Spleen (tissue), 11 donors: ENCODE data around the gene BACH2. TPM values are rescaled to one million over a fixed set of nuclear protein-coding genes. Genes with fewer than 3 reads are reported as not detected.

ENCODE experiments used
- DNase-seq: peaks from one replicate; pipeline ENCODE4 v3.0.0-alpha.2; 2020
- H3K27ac ChIP-seq, 8 donors: fragments of 200-600 bp; sonication (generic) in 7 of 8; 1 replicate in 4 of 8; 2 replicates in 4 of 8; pipeline versions ENCODE4 v1.5.0 to v1.8.0; 2016 to 2021; ENCODE audit warnings: inconsistent platforms in 4 of 8, mild to moderate bottlenecking in 4 of 8, moderate library complexity in 1 of 8
- H3K27me3 ChIP-seq, 7 donors: fragments of 200-600 bp; sonication (generic) in 6 of 7; replicated peaks in 1 of 7; 1 replicate in 4 of 7; 2 replicates in 3 of 7; pipeline versions ENCODE4 v1.5.0 to v1.8.0; 2016 to 2021; ENCODE audit warnings: inconsistent platforms in 3 of 7, mild to moderate bottlenecking in 1 of 7
- H3K36me3 ChIP-seq, 6 donors: fragments of 200-600 bp; sonication (generic) in 5 of 6; 1 replicate in 4 of 6; 2 replicates in 2 of 6; pipeline versions ENCODE4 v1.5.0 to v1.8.0; 2016 to 2021; ENCODE audit warnings: inconsistent platforms in 2 of 6
- H3K4me1 ChIP-seq, 6 donors: fragments of 200-600 bp; sonication (generic) in 5 of 6; 1 replicate in 3 of 6; 2 replicates in 3 of 6; pipeline versions ENCODE4 v1.5.0 to v1.8.0; 2016 to 2021; ENCODE audit warnings: inconsistent platforms in 3 of 6
- H3K4me3 ChIP-seq, 8 donors: fragments of 200-600 bp; sonication (generic) in 7 of 8; 1 replicate in 4 of 8; 2 replicates in 4 of 8; pipeline versions ENCODE4 v1.5.0 to v1.8.0; 2016 to 2021; ENCODE audit warnings: inconsistent platforms in 4 of 8, mild to moderate bottlenecking in 4 of 8, moderate library complexity in 2 of 8
- H3K9me3 ChIP-seq, 8 donors: fragments of 200-600 bp; sonication (generic) in 7 of 8; 1 replicate in 4 of 8; 2 replicates in 4 of 8; pipeline versions ENCODE4 v1.5.0 to v1.8.0; 2016 to 2021; ENCODE audit warnings: inconsistent platforms in 4 of 8
- CTCF ChIP-seq, 11 experiments: fragments of 200-600 bp in 7 of 11; fragments of 450-650 bp in 4 of 11; sonication (generic) in 4 of 11; IDR thresholded peaks in 8 of 11; conservative IDR thresholded peaks in 3 of 11; 1 replicate in 7 of 11; 2 replicates in 4 of 11; pipeline versions ENCODE4 v1.4.0 to v1.8.0; 2016 to 2021; ENCODE audit warnings: antibody characterized with exemption in 11 of 11, inconsistent platforms in 4 of 11, mild to moderate bottlenecking in 1 of 11
- POLR2A ChIP-seq, 3 donors: fragments of 450-650 bp; IDR thresholded peaks; one replicate each; pipeline ENCODE4 v1.5.1; 2017; ENCODE audit warnings: antibody characterized with exemption in 3 of 3, mild to moderate bottlenecking in 1 of 3
- POLR2AphosphoS5 ChIP-seq, 3 donors: sonication (generic); formaldehyde crosslinking; IDR thresholded peaks; one replicate each; pipeline ENCODE4 v1.5.1; 2017; ENCODE audit warnings: antibody characterized with exemption in 3 of 3
- WGBS, 5 donors: extraction: QIAGEN DNeasy Blood & Tissue Kit in 3 of 5; methylation state at CpG; one replicate each; pipeline versions ENCODE4 v1.1.5 to v1.1.7; 2013 to 2018; 5-methylcytosine and 5-hydroxymethylcytosine counted together
- intact Hi-C: fragments of 100-400 bp; cut with DNase I; formaldehyde crosslinking; loops from one replicate; pipeline ENCODE4 v1.15.0; 2023; ENCODE audit warnings: low total_unique reads
- polyA plus RNA-seq, 3 donors: library from polyadenylated mRNA; stranded (reverse); fragments of 200-250 nt; gene quantifications; one replicate each; pipeline ENCODE4 v1.2.1, GENCODE V29; 2013
- total RNA-seq, 7 donors: library from RNA; depleted of rRNA in 3 of 7; stranded (reverse); fragments of >200 nt in 3 of 7; fragmentation: NEBNext Ultra II Directional in 4 of 7; extraction: Animal tissue kit (Norgen Biotek cat#: 25700) in 4 of 7; gene quantifications; one replicate each; pipeline versions ENCODE4 v1.1.0 to v1.2.1, GENCODE V29; 2016 to 2021
- donor health status: healthy with polysubstance abuse.
- donor health status: DM: no; HTN: no; CAD: no; lungs with moderate emphysema.
- donor health status: DM: no; HTN: no; CAD: no.
- donor health status: Bipolar disorder and iron deficiency.
- donor health status: healthy.
- donor health status: DM: no; HTN: no; CAD: no.
- donor health status: DM: yes; HTN: yes; CAD: no.

Gene BACH2
- total and polyA plus RNA-seq, 10 donors, result 3.0 to 53.8 (median 32.3) TPM

DNA sequence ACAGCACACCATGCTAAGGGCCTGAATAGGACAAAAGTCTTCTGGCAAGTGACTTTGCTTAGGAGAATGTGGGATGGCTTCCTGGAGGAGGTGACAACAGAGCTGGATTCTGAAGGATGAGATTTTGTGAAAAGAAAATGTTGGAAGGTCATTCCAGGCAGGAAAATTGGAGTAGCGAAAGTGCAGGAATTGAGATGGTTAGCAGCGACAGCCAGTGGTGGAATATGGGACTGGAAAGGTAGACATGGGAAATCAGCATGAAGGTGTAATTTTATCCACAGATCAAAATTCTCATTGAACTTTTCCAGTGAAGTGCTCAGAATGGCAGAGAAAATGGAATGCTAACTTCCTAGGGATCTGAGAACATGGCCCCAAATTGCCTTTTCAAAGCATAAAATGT, 5.7 kb upstream of the BACH2 start:
- H3K4me1 ChIP-seq, result peaks cover 0 to 47% (median 2%) of the 10 kb centered on the region in 6 donors
- H3K36me3 ChIP-seq, result no peaks in the 10 kb centered on the region
- DNase-seq, result no peak
- peaks cover 0 to 16% (median 0%) of the 10 kb centered on the region in 7 donors for H3K27me3 ChIP-seq
- TF ChIP-seq CTCF (IDR thresholded peaks at IDR 0.05 in 8 of 11, conservative IDR thresholded peaks at IDR 0.05 in 3 of 11), result no peak
- no peak for TF ChIP-seq POLR2A (IDR thresholded peaks at IDR 0.05)
- no peak for TF ChIP-seq POLR2AphosphoS5 (IDR thresholded peaks at IDR 0.05)
- H3K27ac ChIP-seq, result no peak overlapping the region
- no peak overlapping the region for H3K4me3 ChIP-seq
- intact Hi-C loops, result no loop called here
- WGBS, 5 donors, result 94 to 100% (median 97%) methylated on average over 2 of the region's 2 CpGs
- no peaks in the 10 kb centered on the region for H3K9me3 ChIP-seq

- Histone ChIP-seq H3K4me3 (no peak overlapping the region), H3K4me1 (peaks cover 0 to 51% (median 7%) of the 10 kb centered on the region in 6 donors), H3K9me3 (no peaks in the 10 kb centered on the region), H3K27me3 (peaks cover 0 to 21% (median 3%) of the 10 kb centered on the region in 7 donors), H3K36me3 (no peaks in the 10 kb centered on the region), H3K27ac (no peak overlapping the region)
- no peak for TF ChIP-seq POLR2A (IDR thresholded peaks at IDR 0.05)
- TF ChIP-seq POLR2AphosphoS5 (IDR thresholded peaks at IDR 0.05), result no peak
- no peak for TF ChIP-seq CTCF (IDR thresholded peaks at IDR 0.05 in 8 of 11, conservative IDR thresholded peaks at IDR 0.05 in 3 of 11)
- DNase-seq, result no peak
- WGBS, 5 donors, result 66 to 92% (median 86%) methylated on average over 1 of the region's 1 CpG
- intact Hi-C loops, result no loop called here
Observed at GRCh38 chr6:90301816-90302215, 5.2 kb upstream of the BACH2 start.

DNA sequence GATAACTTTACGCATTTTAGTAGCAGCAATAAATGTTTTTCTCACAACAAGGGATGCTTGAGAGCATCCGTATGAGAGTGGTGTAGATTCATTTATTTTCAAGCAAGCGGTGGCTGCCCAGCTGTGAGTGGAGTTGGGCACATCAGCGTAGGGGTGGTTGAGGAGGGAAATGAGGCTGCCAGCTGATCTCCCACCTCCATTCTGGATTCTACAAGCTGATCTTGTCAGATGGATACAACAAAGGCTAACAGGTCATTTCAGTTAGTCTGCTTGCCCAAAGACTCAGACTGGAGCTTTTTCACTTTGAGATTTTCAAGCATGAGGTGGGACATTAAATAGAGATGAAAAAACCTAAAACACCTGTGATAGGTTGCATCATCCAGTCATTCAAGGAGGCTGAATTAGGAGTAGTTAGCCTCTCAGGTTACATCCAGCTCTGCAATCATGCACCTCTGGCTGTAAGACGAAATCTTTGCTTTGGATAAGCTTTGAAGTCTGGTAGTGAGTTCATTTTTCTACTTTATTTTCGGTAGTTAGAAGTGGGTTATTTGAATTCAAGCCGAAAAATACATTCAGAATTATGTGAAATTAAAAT, 1.9 kb upstream of the BACH2 start:
- TF ChIP-seq POLR2AphosphoS5 (IDR thresholded peaks at IDR 0.05) (no peak), CTCF (IDR thresholded peaks at IDR 0.05 in 8 of 11, conservative IDR thresholded peaks at IDR 0.05 in 3 of 11) (no peak), POLR2A (IDR thresholded peaks at IDR 0.05) (no peak)
- Histone ChIP-seq H3K36me3 (no peaks in the 10 kb centered on the region), H3K4me1 (peaks cover 0 to 52% (median 27%) of the 10 kb centered on the region in 6 donors), H3K9me3 (no peaks in the 10 kb centered on the region), H3K27ac (peak overlapping the region in 3 of 8 donors; percentile 91 to 96 (median 94)), H3K4me3 (no peak overlapping the region), H3K27me3 (peaks cover 0 to 52% (median 7%) of the 10 kb centered on the region in 7 donors)
- 82 to 94% (median 92%) methylated on average over 7 of the region's 7 CpGs for WGBS, 5 donors
- no peak for DNase-seq
- intact Hi-C loops, result loop anchor here (10.0 kb wide), 2 partner anchors 176 to 314 kb away; no protein-coding TSS in a partner anchor

DNA sequence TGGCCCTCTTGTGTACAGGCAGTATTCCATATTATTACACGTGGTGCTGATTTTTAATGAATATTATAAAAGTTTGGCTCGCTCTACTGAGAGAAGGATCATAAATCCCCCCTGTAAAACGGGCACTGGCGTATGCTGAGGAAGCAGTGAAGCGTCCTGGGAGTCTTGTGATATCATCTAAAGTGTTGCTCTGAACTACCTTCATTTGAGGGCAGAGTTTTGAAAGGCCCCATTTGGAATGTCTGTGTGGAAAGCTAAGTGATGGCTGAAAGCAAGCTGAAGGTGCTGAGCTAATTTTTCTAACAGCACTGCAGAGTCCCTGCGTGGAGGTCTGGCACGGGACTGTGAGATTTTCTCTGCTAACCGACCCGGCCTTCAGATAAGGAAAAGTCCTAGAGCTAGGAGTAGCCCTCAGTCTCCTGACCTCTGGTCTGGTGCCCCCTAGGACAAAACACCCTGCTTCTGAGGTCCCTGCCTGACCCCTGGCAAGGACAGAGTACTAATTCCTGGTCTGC, 1.3 kb upstream of the BACH2 start:
- 79 to 89% (median 82%) methylated on average over 7 to 9 of the region's 9 CpGs for WGBS, 5 donors
- Histone ChIP-seq H3K36me3 (no peaks in the 10 kb centered on the region), H3K9me3 (no peaks in the 10 kb centered on the region), H3K27ac (peak overlapping the region in 7 of 8 donors; percentile 75 to 96 (median 91)), H3K4me1 (peaks cover 0 to 52% (median 30%) of the 10 kb centered on the region in 6 donors), H3K27me3 (peaks cover 0 to 52% (median 7%) of the 10 kb centered on the region in 7 donors), H3K4me3 (no peak overlapping the region)
- no peak for TF ChIP-seq POLR2AphosphoS5 (IDR thresholded peaks at IDR 0.05)
- no peak for TF ChIP-seq POLR2A (IDR thresholded peaks at IDR 0.05)
- no peak for TF ChIP-seq CTCF (IDR thresholded peaks at IDR 0.05 in 8 of 11, conservative IDR thresholded peaks at IDR 0.05 in 3 of 11)
- intact Hi-C loops, result loop anchor here (10.0 kb wide), 2 partner anchors 177 to 313 kb away; no protein-coding TSS in a partner anchor
- no peak for DNase-seq
